SK-N-SH (cell line): ENCODE measurements around the gene TFCP2. TPM values are rescaled to one million over a fixed set of nuclear protein-coding genes. Genes with fewer than 3 reads are reported as not detected.

Source experiments
- CTCF ChIA-PET: fragments of 300-600, 350-600 bp; formaldehyde crosslinking; extraction: SDS; loops from one replicate; lab custom pipeline; 2021; lab: Yijun Ruan, JAX
- POLR2A ChIA-PET: fragments of 350-600 bp; sonication (Branson Sonifier 250); formaldehyde crosslinking; extraction: SDS; loops from one replicate; lab custom pipeline; 2020; ENCODE audit warnings: antibody characterized with exemption, inconsistent platforms; lab: Yijun Ruan, JAX
- DNase-seq: peaks from one replicate; pipeline ENCODE4 v3.0.0; 2012
- H2AFZ ChIP-seq: fragments of 200-600 bp; sonication (generic); 2 replicates; pipeline ENCODE4 v1.8.1; 2016; ENCODE audit warnings: antibody characterized with exemption, mild to moderate bottlenecking, low read depth
- H3F3A ChIP-seq: fragments of 200-600 bp; sonication (generic); replicated peaks from 2 replicates; pipeline ENCODE3; 2016; ENCODE audit warnings: antibody characterized with exemption, mild to moderate bottlenecking; ENCODE audit not compliant: insufficient read depth
- H3K27ac ChIP-seq, 2 experiments: fragments of 200-500 bp in 1 of 2; fragments of 200-600 bp in 1 of 2; sonication (Bioruptor generic) in 1 of 2; sonication (generic), shearing (Covaris generic) in 1 of 2; 2 replicates each; pipeline versions ENCODE4 v1.5.1 to v1.6.1; 2014 to 2016; ENCODE audit warnings: low read depth in 2 of 2, inconsistent platforms in 1 of 2, low read length in 1 of 2, mild to moderate bottlenecking in 1 of 2, mixed read lengths in 1 of 2
- H3K27me3 ChIP-seq: fragments of 200-600 bp; sonication (generic), shearing (Covaris generic); 2 replicates; pipeline ENCODE4 v1.6.1; 2016; ENCODE audit warnings: mixed run types; ENCODE audit not compliant: insufficient read depth
- H3K36me3 ChIP-seq, 2 experiments: fragments of 200-500 bp in 1 of 2; fragments of 200-600 bp in 1 of 2; sonication (Bioruptor generic) in 1 of 2; sonication (generic) in 1 of 2; replicated peaks in 1 of 2; 2 replicates each; pipeline versions ENCODE3 to v1.5.1; 2014 to 2016; ENCODE audit warnings: low read length in 1 of 2, mild to moderate bottlenecking in 1 of 2; ENCODE audit not compliant: insufficient read depth in 2 of 2, control insufficient read depth in 1 of 2
- H3K4me1 ChIP-seq, 2 experiments: fragments of 200-500 bp in 1 of 2; fragments of 200-600 bp in 1 of 2; sonication (Bioruptor generic) in 1 of 2; sonication (generic), shearing (Covaris generic) in 1 of 2; 2 replicates each; pipeline versions ENCODE4 v1.5.1 to v1.6.1; 2014 to 2016; ENCODE audit warnings: low read depth in 1 of 2, low read length in 1 of 2, mixed run types in 1 of 2; ENCODE audit not compliant: insufficient read depth in 2 of 2, control insufficient read depth in 1 of 2
- H3K4me2 ChIP-seq: fragments of 200-600 bp; sonication (generic), shearing (Covaris generic); 2 replicates; pipeline ENCODE4 v1.6.1; 2017; ENCODE audit warnings: mixed run types
- H3K4me3 ChIP-seq, 2 experiments: fragments of 200-500 bp in 1 of 2; fragments of 200-600 bp in 1 of 2; sonication (Bioruptor generic) in 1 of 2; sonication (generic), shearing (Covaris generic) in 1 of 2; 2 replicates each; pipeline versions ENCODE4 v1.5.1 to v1.8.1; 2014 to 2016; ENCODE audit warnings: low read depth in 2 of 2, inconsistent platforms in 1 of 2, low read length in 1 of 2, mild to moderate bottlenecking in 1 of 2, mixed read lengths in 1 of 2, moderate library complexity in 1 of 2
- H3K79me2 ChIP-seq: fragments of 200-600 bp; sonication (generic); 2 replicates; pipeline ENCODE4 v1.8.1; 2017; ENCODE audit warnings: mild to moderate bottlenecking; ENCODE audit not compliant: insufficient read depth
- H3K9ac ChIP-seq: fragments of 200-600 bp; sonication (generic); 2 replicates; pipeline ENCODE4 v1.6.1; 2017; ENCODE audit warnings: mixed run types
- H3K9me2 ChIP-seq: fragments of 200-600 bp; sonication (generic); 2 replicates; pipeline ENCODE4 v1.6.1; 2017; ENCODE audit warnings: mixed run types
- H3K9me3 ChIP-seq: fragments of 200-600 bp; sonication (generic); 2 replicates; pipeline ENCODE4 v1.6.1; 2017; ENCODE audit warnings: mixed run types, mild to moderate bottlenecking, moderate library complexity
- H4K20me1 ChIP-seq: fragments of 200-600 bp; sonication (generic); 2 replicates; pipeline ENCODE4 v1.6.1; 2017; ENCODE audit warnings: mild to moderate bottlenecking, mixed run types; ENCODE audit not compliant: insufficient read depth
- CHD2 ChIP-seq: fragments of 150-350 bp; IDR thresholded peaks from 2 replicates; pipeline ENCODE4 v1.6.1; 2018; ENCODE audit warnings: low read length; ENCODE audit not compliant: partially characterized antibody
- ELF1 ChIP-seq: IDR thresholded peaks from 2 replicates; pipeline ENCODE4 v1.4.0; 2012
- EP300 ChIP-seq, 2 experiments: IDR thresholded peaks; 2 replicates each; pipeline versions ENCODE4 v1.4.0 to v1.6.1; 2012; ENCODE audit warnings: borderline replicate concordance in 1 of 2, low read depth in 1 of 2, low read length in 1 of 2
- FOSL2 ChIP-seq: IDR thresholded peaks from 2 replicates; pipeline ENCODE4 v1.4.0; 2012; ENCODE audit warnings: low read depth, mild to moderate bottlenecking, moderate library complexity, borderline replicate concordance
- FOXJ3 ChIP-seq: sonication (generic); formaldehyde crosslinking; IDR thresholded peaks from 2 replicates; pipeline ENCODE4 v1.5.1; 2020; ENCODE audit warnings: mild to moderate bottlenecking, missing genetic modification reagents
- GATA2 ChIP-seq: sonication (generic); formaldehyde crosslinking; IDR thresholded peaks from 2 replicates; pipeline ENCODE4 v1.5.0; 2020; ENCODE audit warnings: mild to moderate bottlenecking, missing genetic modification reagents
- JUND ChIP-seq: IDR thresholded peaks from 2 replicates; pipeline ENCODE4 v1.4.0; 2012
- MEF2A ChIP-seq: IDR thresholded peaks from 2 replicates; pipeline ENCODE4 v1.4.0; 2012; ENCODE audit warnings: low read depth, borderline replicate concordance
- MXI1 ChIP-seq: IDR thresholded peaks from 2 replicates; pipeline ENCODE4 v1.6.1; 2012; ENCODE audit warnings: mild to moderate bottlenecking, low read depth, low read length, improper control_type of control experiment
- NFIC ChIP-seq: IDR thresholded peaks from 2 replicates; pipeline ENCODE4 v1.4.0; 2012; ENCODE audit warnings: borderline replicate concordance
- PBX3 ChIP-seq: IDR thresholded peaks from 2 replicates; pipeline ENCODE4; 2012
- POLR2AphosphoS5 ChIP-seq: IDR thresholded peaks from 2 replicates; pipeline ENCODE4 v1.6.1; 2012; ENCODE audit warnings: low read depth, low read length
- RCOR1 ChIP-seq: fragments of 150-350 bp; IDR thresholded peaks from 2 replicates; pipeline ENCODE4 v1.6.1; 2017; ENCODE audit warnings: antibody characterized with exemption, low read length
- REST ChIP-seq: IDR thresholded peaks from 2 replicates; pipeline ENCODE4 v1.6.1; 2012; ENCODE audit warnings: mild to moderate bottlenecking, low read depth, low read length, moderate library complexity
- SIN3A ChIP-seq: IDR thresholded peaks from 2 replicates; pipeline ENCODE4 v1.6.1; 2012; ENCODE audit warnings: low read depth, mild to moderate bottlenecking, low read length, moderate library complexity, borderline replicate concordance
- TAF1 ChIP-seq: IDR thresholded peaks from 2 replicates; pipeline ENCODE4 v1.6.1; 2012; ENCODE audit warnings: low read depth, mild to moderate bottlenecking, low read length, moderate library complexity, borderline replicate concordance
- TCF12 ChIP-seq: IDR thresholded peaks from 2 replicates; pipeline ENCODE4 v1.4.0; 2012
- TEAD4 ChIP-seq: IDR thresholded peaks from 2 replicates; pipeline ENCODE4 v1.4.0; 2012; ENCODE audit warnings: mild to moderate bottlenecking, borderline replicate concordance; ENCODE audit not compliant: insufficient read depth
- WGBS: methylation state at CpG from one replicate; pipeline ENCODE4 v1.1.6; 2017; ENCODE audit warnings: low lambda C conversion rate; 5-methylcytosine and 5-hydroxymethylcytosine counted together
- polyA plus RNA-seq, 3 experiments: library from polyadenylated mRNA; depleted of rRNA; stranded (reverse); fragments of >200 nt; gene quantifications; 2 replicates each; pipeline ENCODE4 v1.2.3, GENCODE V29; 2012
- TF ChIP-seq, protein P1 (sequence below): fragments of 150-350 bp; IDR thresholded peaks from 2 replicates; pipeline ENCODE4 v1.6.1; 2017; ENCODE audit warnings: antibody characterized with exemption, low read length, low read depth, borderline replicate concordance
- TF ChIP-seq, protein P2 (sequence below): IDR thresholded peaks from 2 replicates; pipeline ENCODE4 v1.4.0; 2012; ENCODE audit warnings: low read depth, borderline replicate concordance

Gene TFCP2
- polyA plus RNA-seq, 1 of the 3 experiments (the other 2 are of a cell fraction) = 18.1 TPM

GRCh38 chr12:51174501-51174900, 1.6 kb upstream of the TFCP2 start:
- H3K9me2 ChIP-seq = no peaks in the 10 kb centered on the region
- POLR2A ChIA-PET = no interaction called here
- no peak overlapping the region for H3K4me3 ChIP-seq
- H3F3A ChIP-seq = peaks cover 14% of the 10 kb centered on the region
- H3K79me2 ChIP-seq = peaks cover 29% of the 10 kb centered on the region
- WGBS = 96% methylated on average over 1 of the region's 1 CpG
- H4K20me1 ChIP-seq = no peaks in the 10 kb centered on the region
- H3K4me1 ChIP-seq = no peaks in the 10 kb centered on the region
- TF ChIP-seq MEF2A (no peak), ELF1 (no peak), FOXJ3 (CRISPR knock-in tag) (no peak), CHD2 (no peak), FOSL2 (no peak), PBX3 (no peak), EP300 (IDR thresholded peaks at IDR 0.05; ENCODE audit: borderline replicate concordance in 1 of 2, low read depth in 1 of 2, low read length in 1 of 2) (no peak), SIN3A (no peak), GATA2 (CRISPR knock-in tag) (no peak), MXI1 (no peak)
- TF ChIP-seq, protein P1, sequence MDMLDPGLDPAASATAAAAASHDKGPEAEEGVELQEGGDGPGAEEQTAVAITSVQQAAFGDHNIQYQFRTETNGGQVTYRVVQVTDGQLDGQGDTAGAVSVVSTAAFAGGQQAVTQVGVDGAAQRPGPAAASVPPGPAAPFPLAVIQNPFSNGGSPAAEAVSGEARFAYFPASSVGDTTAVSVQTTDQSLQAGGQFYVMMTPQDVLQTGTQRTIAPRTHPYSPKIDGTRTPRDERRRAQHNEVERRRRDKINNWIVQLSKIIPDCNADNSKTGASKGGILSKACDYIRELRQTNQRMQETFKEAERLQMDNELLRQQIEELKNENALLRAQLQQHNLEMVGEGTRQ = no peak
- no peak overlapping the region for H3K27ac ChIP-seq
- DNase-seq = no peak
- no peaks in the 10 kb centered on the region for H3K27me3 ChIP-seq
- no peak overlapping the region for H3K4me2 ChIP-seq
- H2AFZ ChIP-seq = no peak overlapping the region
- CTCF ChIA-PET = interaction anchor here (1.0 kb wide), 1 partner anchor 43 kb away, joined by 3 read pairs; the partner anchor contains the start of gene POU6F1
- H3K9ac ChIP-seq = no peak overlapping the region
- H3K36me3 ChIP-seq = no peaks in the 10 kb centered on the region
- H3K9me3 ChIP-seq = no peaks in the 10 kb centered on the region

DNA sequence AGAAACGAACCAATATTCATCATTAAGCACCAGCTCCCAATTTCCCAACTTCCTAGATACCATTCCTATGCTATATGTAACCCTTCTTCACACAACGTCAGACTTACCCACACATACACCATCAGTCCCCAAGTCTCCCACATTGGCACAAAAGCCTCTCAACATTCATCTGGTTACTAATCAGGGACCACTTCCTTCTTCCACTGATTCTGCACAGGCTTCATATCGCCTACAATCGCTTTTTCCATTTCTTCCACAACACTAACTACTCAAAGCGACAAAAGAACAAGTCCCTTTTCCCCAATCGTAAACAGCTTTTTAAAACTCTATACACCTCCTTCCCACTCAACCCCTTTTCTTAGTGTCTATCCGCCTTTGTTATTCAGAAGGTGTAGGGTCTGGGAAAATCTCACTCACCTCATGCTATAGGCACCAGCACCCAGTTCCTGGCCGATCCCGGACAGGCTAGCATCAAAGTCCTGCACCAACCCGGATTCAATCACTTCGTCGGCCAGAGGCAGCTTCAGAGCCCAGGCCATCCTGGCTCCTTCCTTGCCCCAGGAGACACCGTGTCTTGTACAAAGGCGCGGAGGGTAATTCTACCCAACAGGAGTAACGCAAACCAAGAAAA, 936 bp downstream of the TFCP2 start:
- DNase-seq = no peak
- H2AFZ ChIP-seq = peak overlapping the region; percentile 79; the same call in 1 of the 2 replicates
- CTCF ChIA-PET = interaction anchor here (0.8 to 1.3 kb wide), 3 partner anchors 31 to 407 kb away, joined by 3 to 4 read pairs (median 3); no protein-coding TSS in a partner anchor
- no peaks in the 10 kb centered on the region for H3K36me3 ChIP-seq
- H3K4me2 ChIP-seq = peak overlapping the region; percentile 92
- peaks cover 55% of the 10 kb centered on the region for H3K79me2 ChIP-seq
- peaks cover 14% of the 10 kb centered on the region for H3F3A ChIP-seq
- no peaks in the 10 kb centered on the region for H4K20me1 ChIP-seq
- 5% methylated on average over 16 of the region's 16 CpGs for WGBS
- H3K9me3 ChIP-seq = no peaks in the 10 kb centered on the region
- POLR2A ChIA-PET = interaction anchor here (0.6 to 1.4 kb wide), 3 partner anchors 46 to 112 kb away, joined by 3 to 7 read pairs (median 5); partner anchors contain the start of genes CSRNP2 and POU6F1
- no peaks in the 10 kb centered on the region for H3K9me2 ChIP-seq
- peak overlapping the region; percentile 87 for H3K9ac ChIP-seq
- no peaks in the 10 kb centered on the region for H3K4me1 ChIP-seq
- H3K4me3 ChIP-seq = peak overlapping the region; percentile 73 to 97
- H3K27ac ChIP-seq = peak overlapping the region; percentile 99
- H3K27me3 ChIP-seq = no peaks in the 10 kb centered on the region
- no peak for TF ChIP-seq TCF12
- no peak for TF ChIP-seq JUND
- TF ChIP-seq TEAD4 = no peak
- no peak for TF ChIP-seq REST
- TF ChIP-seq GATA2 (CRISPR knock-in tag) = no peak
- no peak for TF ChIP-seq EP300 (IDR thresholded peaks at IDR 0.05; ENCODE audit: borderline replicate concordance in 1 of 2, low read depth in 1 of 2, low read length in 1 of 2)
- TF ChIP-seq, protein P2, sequence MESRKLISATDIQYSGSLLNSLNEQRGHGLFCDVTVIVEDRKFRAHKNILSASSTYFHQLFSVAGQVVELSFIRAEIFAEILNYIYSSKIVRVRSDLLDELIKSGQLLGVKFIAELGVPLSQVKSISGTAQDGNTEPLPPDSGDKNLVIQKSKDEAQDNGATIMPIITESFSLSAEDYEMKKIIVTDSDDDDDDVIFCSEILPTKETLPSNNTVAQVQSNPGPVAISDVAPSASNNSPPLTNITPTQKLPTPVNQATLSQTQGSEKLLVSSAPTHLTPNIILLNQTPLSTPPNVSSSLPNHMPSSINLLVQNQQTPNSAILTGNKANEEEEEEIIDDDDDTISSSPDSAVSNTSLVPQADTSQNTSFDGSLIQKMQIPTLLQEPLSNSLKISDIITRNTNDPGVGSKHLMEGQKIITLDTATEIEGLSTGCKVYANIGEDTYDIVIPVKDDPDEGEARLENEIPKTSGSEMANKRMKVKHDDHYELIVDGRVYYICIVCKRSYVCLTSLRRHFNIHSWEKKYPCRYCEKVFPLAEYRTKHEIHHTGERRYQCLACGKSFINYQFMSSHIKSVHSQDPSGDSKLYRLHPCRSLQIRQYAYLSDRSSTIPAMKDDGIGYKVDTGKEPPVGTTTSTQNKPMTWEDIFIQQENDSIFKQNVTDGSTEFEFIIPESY = no peak
- no peak for TF ChIP-seq POLR2AphosphoS5
- TF ChIP-seq RCOR1 = no peak
- TF ChIP-seq TAF1 = no peak
- no peak for TF ChIP-seq NFIC
- TF ChIP-seq CHD2 = no peak
